H1 (cell line): ENCODE data around the gene STEAP3.

Experiments used
- KDM1A ChIP-seq: fragments of 200-600, 300-600 bp; sonication (generic); IDR thresholded peaks from 2 replicates; pipeline ENCODE4 v1.7.1; 2016; ENCODE audit warnings: mild to moderate bottlenecking, low read length, borderline replicate concordance
- PHF8 ChIP-seq: fragments of 200-600 bp; sonication (generic); conservative IDR thresholded peaks from 2 replicates; pipeline ENCODE4 v1.7.1; 2012; ENCODE audit warnings: low read depth, mild to moderate bottlenecking, inconsistent platforms, low read length, moderate library complexity
- RAD21 ChIP-seq, 2 experiments: IDR thresholded peaks in 1 of 2; conservative IDR thresholded peaks in 1 of 2; 2 replicates each; pipeline ENCODE4 v1.6.1; 2011; ENCODE audit warnings: low read depth in 2 of 2, low read length in 2 of 2, improper control_type of control experiment in 1 of 2, inconsistent platforms in 1 of 2, mild to moderate bottlenecking in 1 of 2, moderate library complexity in 1 of 2
- TF ChIP-seq, protein P1 (sequence below), 3 experiments: IDR thresholded peaks; 1 replicate in 2 of 3; 2 replicates in 1 of 3; pipeline versions ENCODE4 v1.5.1 to v1.6.1; 2011; ENCODE audit warnings: low read length in 3 of 3, mild to moderate bottlenecking in 3 of 3, inconsistent platforms in 2 of 3, low read depth in 1 of 3, moderate library complexity in 1 of 3; ENCODE audit not compliant: insufficient read depth in 1 of 3; ENCODE audit errors: control extremely low read depth in 1 of 3

DNA sequence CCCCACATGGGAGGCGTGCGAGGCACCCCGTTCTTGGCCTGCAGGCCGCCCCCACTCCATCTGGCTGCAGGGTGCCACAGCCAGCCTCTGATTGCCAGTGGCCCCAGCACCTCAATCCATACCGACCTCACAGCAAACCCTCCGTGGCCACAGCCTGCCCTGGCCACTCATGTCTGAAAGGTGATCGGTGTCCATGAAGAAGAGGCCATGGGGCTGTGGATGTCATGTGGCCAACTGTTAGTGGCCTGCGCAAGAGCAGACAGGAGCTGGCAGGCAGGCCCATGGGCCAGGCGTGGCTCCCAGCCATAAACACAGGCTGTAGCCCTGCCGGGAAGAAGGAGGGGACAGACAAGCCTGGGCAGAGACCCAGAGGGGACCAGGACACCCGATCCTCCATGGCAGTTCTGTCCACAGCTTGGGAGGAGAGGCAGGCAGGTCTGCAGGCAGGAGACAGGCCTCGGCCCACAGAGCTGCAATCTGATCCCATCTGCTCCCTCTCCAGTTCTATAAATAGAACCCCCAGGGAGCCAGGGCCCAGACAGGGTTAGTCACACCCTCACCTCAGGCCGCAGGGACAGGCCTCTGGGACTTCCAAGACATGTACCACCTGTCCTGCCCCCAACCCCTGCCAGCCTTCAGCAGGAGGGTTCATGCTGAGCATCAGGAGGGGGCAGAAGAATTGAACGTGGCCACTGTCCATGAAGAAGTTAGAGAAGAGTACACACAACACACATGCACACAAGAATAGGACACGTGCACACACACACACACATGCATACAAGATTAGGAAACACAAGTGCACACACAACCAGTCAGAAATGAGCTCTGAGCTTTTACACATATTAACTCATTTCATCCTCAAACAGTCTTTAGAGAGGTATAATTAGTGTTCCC is 16.9 kb downstream of the STEAP3 start:
- TF ChIP-seq RAD21 (IDR thresholded peaks at IDR 0.05 in 1 of 2, conservative IDR thresholded peaks at IDR 0.05 in 1 of 2; ENCODE audit: low read depth in 2 of 2, low read length in 2 of 2) (no peak), KDM1A (no peak), PHF8 (no peak)
- TF ChIP-seq, protein P1, sequence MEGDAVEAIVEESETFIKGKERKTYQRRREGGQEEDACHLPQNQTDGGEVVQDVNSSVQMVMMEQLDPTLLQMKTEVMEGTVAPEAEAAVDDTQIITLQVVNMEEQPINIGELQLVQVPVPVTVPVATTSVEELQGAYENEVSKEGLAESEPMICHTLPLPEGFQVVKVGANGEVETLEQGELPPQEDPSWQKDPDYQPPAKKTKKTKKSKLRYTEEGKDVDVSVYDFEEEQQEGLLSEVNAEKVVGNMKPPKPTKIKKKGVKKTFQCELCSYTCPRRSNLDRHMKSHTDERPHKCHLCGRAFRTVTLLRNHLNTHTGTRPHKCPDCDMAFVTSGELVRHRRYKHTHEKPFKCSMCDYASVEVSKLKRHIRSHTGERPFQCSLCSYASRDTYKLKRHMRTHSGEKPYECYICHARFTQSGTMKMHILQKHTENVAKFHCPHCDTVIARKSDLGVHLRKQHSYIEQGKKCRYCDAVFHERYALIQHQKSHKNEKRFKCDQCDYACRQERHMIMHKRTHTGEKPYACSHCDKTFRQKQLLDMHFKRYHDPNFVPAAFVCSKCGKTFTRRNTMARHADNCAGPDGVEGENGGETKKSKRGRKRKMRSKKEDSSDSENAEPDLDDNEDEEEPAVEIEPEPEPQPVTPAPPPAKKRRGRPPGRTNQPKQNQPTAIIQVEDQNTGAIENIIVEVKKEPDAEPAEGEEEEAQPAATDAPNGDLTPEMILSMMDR (IDR thresholded peaks at IDR 0.05; ENCODE audit: control extremely low read depth in 1 of 3, insufficient read depth in 1 of 3, low read depth in 1 of 3, low read length in 3 of 3), result no peak
